ACHN (cell line): ENCODE measurements around the gene HOMER1.

ENCODE experiments used
- DNase-seq: peaks from one replicate; pipeline ENCODE4 v3.0.0-alpha.2; 2015
- in situ Hi-C: cut with HindIII; loops from 2 replicates; pipeline ENCODE4 v1.10.0; 2017; ENCODE audit warnings: low sequenced_read_pairs, low pct_ligation_motif_present, low pct_unique_long_range_greater_than_20kb

Gene HOMER1

GRCh38 chr5:79513704-79514390 lies at the start of gene HOMER1:
Gene HOMER1 (minus strand): TSS chr5:79514134. CDS start chr5:79512774, 1,360 bp downstream.
- DNase-seq, result peak; percentile 75
- in situ Hi-C loops, result no loop called here

- DNase-seq, result no peak
- in situ Hi-C loops, result no loop called here
Measured at GRCh38 chr5:79563247-79563590, 49.3 kb upstream of the HOMER1 start.

- DNase-seq, result peak; percentile 6
- in situ Hi-C loops, result no loop called here
Measured at GRCh38 chr5:79562351-79563246, 48.7 kb upstream of the HOMER1 start.

GRCh38 chr5:79561525-79561893 lies 47.6 kb upstream of the HOMER1 start:
- in situ Hi-C loops, result no loop called here
- DNase-seq, result no peak

GRCh38 chr5:79560771-79561524 lies 47.0 kb upstream of the HOMER1 start:
- in situ Hi-C loops, result no loop called here

GRCh38 chr5:79555418-79555817 lies 41.5 kb upstream of the HOMER1 start:
- in situ Hi-C loops, result no loop called here

More at GRCh38 chr5:79560771-79561524, 47.0 kb upstream of the HOMER1 start:
- DNase-seq, result peak; percentile 10

GRCh38 chr5:79552984-79553383 lies 39.0 kb upstream of the HOMER1 start:
- DNase-seq, result no peak
- in situ Hi-C loops, result no loop called here

More at GRCh38 chr5:79555418-79555817, 41.5 kb upstream of the HOMER1 start:
- DNase-seq, result no peak

GRCh38 chr5:79547982-79548381 lies 34.0 kb upstream of the HOMER1 start:
- in situ Hi-C loops, result no loop called here
- no peak for DNase-seq

GRCh38 chr5:79547429-79547822 lies 33.5 kb upstream of the HOMER1 start:
- no peak for DNase-seq
- in situ Hi-C loops, result no loop called here

- in situ Hi-C loops, result no loop called here
- DNase-seq, result no peak
Measured at GRCh38 chr5:79546782-79547428, 33.0 kb upstream of the HOMER1 start.

- in situ Hi-C loops, result no loop called here
- no peak for DNase-seq
Measured at GRCh38 chr5:79544131-79544530, 30.2 kb upstream of the HOMER1 start.

- in situ Hi-C loops, result no loop called here
- no peak for DNase-seq
Measured at GRCh38 chr5:79540939-79541338, 27.0 kb upstream of the HOMER1 start.

- in situ Hi-C loops, result no loop called here
- DNase-seq, result no peak
Measured at GRCh38 chr5:79536193-79536906, 22.4 kb upstream of the HOMER1 start.

- in situ Hi-C loops, result no loop called here
- DNase-seq, result no peak
Measured at GRCh38 chr5:79535477-79536192, 21.7 kb upstream of the HOMER1 start.

GRCh38 chr5:79529110-79529509 lies 15.2 kb upstream of the HOMER1 start:
- DNase-seq, result no peak
- in situ Hi-C loops, result no loop called here

GRCh38 chr5:79527431-79527830 lies 13.5 kb upstream of the HOMER1 start:
- no peak for DNase-seq
- in situ Hi-C loops, result no loop called here

GRCh38 chr5:79526928-79527327 lies 13.0 kb upstream of the HOMER1 start:
- DNase-seq, result no peak
- in situ Hi-C loops, result no loop called here

- in situ Hi-C loops, result no loop called here
- DNase-seq, result no peak
Measured at GRCh38 chr5:79526493-79526892, 12.6 kb upstream of the HOMER1 start.
